SU-DHL-6 (cell line): ENCODE measurements around the gene C15orf40.

Experiments
- EZH2phosphoT487 ChIP-seq: fragments of 200-600 bp; sonication (generic), shearing (Covaris generic); conservative IDR thresholded peaks from 2 replicates; pipeline ENCODE4 v1.6.1; 2018; ENCODE audit warnings: mild to moderate bottlenecking, antibody characterized with exemption, low read length, moderate library complexity, mixed read lengths
- TF ChIP-seq, protein P1 (sequence below): fragments of 200-600 bp; sonication (generic); IDR thresholded peaks from one replicate; pipeline ENCODE4 v1.5.1; 2017; ENCODE audit warnings: antibody characterized with exemption, mild to moderate bottlenecking, low read length, moderate library complexity; ENCODE audit not compliant: insufficient read depth, poor library complexity, severe bottlenecking

- TF ChIP-seq, protein P1, sequence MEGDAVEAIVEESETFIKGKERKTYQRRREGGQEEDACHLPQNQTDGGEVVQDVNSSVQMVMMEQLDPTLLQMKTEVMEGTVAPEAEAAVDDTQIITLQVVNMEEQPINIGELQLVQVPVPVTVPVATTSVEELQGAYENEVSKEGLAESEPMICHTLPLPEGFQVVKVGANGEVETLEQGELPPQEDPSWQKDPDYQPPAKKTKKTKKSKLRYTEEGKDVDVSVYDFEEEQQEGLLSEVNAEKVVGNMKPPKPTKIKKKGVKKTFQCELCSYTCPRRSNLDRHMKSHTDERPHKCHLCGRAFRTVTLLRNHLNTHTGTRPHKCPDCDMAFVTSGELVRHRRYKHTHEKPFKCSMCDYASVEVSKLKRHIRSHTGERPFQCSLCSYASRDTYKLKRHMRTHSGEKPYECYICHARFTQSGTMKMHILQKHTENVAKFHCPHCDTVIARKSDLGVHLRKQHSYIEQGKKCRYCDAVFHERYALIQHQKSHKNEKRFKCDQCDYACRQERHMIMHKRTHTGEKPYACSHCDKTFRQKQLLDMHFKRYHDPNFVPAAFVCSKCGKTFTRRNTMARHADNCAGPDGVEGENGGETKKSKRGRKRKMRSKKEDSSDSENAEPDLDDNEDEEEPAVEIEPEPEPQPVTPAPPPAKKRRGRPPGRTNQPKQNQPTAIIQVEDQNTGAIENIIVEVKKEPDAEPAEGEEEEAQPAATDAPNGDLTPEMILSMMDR, result no peak
- TF ChIP-seq EZH2phosphoT487, result no peak
These were observed 27.8 kb upstream of the C15orf40 start for GRCh38 chr15:83039206-83039605.
